ENCODE data around the gene MADD.

Gene MADD

DNA sequence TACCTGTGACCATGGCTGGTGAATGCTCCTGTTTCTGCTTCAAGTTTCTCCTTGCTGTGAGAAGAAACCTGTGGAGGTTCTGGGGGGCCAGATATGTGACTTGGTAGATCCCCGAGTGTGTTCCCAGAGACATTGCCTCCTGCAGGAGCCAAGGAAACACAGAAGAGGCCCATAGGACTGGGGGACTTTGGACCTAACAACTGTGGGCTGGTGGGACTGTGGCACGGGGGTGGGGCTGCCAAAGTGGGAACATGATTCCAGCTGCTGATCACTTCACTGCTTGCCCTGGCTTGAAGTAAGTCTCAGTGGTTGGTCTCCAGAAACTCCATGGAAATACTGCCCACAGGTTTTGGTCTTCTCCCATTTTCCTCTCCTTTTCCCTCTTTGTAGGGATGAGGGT, 16.3 kb upstream of the MADD start:
- DNase-seq = no peak

DNA sequence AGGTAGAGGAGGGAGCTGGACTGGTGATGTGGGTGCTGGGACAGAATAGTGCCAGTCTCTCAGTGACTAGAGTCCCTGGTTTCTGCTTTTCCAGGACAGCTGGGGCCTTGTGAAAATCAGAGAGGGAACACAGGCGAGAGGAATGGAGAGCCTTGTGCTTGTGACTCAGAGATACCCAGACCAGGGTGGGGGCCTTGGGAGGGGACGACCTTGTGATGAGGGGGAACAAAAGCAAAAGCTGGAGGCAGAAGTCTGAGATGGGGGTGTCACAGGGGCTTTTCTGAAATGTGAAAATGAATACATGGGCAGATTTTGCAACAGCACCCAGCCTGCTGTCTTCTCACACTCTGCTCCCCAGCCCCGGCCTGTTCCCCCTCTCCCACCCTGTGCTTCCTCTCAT, 15.5 kb upstream of the MADD start:
- DNase-seq = no peak

DNA sequence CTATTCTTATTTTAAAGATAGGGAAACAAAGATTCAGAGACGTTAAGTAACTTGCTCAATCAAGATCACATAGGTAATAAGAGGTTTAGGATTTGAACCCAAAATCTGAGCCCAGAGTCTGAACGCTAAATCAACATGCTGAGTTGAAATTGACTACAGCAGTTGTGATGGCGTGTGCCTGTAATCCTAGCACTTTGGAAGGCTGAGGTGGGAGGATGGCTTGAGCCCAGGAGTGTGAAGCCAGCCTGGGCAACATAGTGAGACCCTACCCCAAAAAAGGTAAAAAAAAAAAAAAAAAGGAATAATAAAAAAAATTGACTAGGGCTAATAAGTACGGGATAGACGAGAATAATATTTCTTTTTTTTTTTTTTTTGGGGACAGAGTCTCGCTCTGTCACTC, 13.6 kb upstream of the MADD start:
- DNase-seq = no peak

DNA sequence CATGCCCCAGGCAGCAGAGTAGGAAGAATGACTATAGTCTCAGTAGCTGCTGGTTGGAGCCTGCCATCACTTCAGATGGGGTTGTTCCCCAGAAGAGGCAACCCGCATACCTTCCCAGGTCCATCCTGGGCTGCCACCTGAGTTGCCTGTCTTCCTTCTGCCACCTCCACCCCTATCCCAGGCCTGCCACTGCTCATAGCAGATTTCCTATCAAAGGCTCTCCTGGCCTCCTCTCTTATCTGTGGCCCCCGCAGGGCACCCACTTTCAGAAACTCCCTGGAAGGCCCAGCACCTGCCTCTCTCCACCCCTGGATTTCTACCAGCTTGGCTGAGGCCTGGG, 12.8 kb upstream of the MADD start:
- no peak for DNase-seq

DNA sequence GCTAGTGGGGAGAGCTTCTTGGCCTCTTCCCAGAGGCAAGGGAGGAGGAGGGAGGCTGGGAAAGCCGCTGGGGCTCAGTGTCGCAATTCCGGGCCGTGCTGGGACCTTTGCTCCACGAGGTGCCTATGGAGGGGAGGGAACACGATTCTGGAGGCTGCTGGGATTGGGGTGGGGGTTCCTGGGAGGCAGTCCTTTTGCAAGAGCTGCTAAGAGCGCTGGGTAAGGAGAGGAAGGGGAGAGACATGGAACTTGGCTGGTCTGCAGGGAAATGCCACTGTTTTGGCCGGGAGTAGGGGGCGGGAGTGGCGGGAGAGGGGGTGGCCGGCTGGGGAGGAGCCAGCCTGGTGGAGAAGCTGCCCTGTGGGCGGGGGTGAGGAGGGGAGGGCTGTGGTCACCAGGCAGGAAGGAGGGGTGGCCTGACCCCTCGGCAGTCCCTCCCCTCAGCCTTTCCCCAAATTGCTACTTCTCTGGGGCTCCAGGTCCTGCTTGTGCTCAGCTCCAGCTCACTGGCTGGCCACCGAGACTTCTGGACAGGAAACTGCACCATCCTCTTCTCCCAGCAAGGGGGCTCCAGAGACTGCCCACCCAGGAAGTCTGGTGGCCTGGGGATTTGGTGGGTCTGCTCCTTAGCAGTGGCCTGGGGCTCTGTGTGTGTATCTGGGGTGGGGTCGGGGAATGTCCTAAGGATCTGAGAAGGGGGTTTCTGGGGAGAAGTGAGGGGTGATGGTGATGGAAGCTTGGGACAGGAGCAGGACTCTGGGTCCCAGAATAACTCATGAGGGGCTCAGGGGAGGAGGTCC, 12.2 kb upstream of the MADD start, which contains the start of gene NR1H3:
NR1H3 (plus strand) TSS at position 480 of the 800 bp plus-strand sequence. CDS start 1,221 bp downstream, outside the sequence.
- peak; percentile 87 for DNase-seq

DNA sequence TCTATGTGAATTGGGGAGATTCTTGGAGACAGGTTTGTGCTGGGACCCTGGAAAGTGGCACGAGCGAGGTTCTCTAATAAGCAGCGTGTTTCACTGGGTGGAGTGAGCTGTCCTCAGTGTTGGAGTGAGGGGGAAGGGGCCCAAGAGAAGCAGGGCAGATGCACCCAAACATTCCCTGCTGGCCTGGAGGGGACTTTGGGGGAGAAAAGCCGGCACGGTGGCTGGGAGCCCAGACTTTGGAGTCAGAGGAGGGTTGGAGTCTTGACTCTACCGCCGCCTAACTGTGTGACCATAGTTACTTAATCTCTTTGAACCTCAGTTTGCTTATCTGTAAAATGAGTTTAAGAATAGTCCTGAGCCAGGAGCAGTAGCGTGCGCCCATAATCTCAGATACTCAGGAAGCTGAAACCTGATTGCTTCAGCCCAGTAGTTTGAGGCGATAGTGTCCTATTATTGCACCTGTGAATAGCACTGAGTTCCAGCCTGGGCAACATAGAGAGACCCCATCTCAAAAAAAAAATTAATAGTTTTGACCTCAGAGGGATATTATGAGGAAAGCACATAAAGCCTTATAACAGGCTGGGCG, 11.5 kb upstream of the MADD start:
- DNase-seq = no peak

DNA sequence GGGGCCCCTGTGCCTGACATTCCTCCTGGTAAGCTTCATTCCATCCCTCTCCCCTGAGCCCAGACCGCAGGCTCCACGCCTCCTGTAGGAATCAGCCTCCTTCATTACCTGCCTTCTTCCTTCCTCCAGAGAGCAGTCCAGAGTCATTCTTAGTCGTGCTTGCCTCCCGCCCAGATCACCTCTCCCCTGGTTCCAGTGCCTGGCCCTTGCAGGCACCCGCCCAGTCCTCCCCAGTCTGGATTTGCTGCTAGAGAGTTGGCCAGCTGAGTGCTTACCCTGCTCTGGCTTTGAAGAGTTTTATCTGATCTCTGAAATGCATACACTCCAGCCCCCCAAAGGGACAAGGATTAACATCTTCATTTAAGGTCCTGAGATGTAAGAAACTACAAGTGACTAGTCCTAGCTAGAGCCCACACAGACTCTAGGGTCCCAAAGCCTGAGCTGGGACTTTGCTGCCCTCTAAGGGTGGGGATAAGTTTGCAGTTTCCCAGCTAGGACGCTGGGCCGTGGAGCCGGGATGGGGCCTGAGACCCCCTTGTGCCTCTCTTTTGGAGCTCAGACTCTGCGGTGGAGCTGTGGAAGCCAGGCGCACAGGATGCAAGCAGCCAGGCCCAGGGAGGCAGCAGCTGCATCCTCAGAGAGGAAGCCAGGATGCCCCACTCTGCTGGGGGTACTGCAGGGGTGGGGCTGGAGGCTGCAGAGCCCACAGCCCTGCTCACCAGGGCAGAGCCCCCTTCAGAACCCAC, 10.5 kb upstream of the MADD start:
- no peak for DNase-seq

DNA sequence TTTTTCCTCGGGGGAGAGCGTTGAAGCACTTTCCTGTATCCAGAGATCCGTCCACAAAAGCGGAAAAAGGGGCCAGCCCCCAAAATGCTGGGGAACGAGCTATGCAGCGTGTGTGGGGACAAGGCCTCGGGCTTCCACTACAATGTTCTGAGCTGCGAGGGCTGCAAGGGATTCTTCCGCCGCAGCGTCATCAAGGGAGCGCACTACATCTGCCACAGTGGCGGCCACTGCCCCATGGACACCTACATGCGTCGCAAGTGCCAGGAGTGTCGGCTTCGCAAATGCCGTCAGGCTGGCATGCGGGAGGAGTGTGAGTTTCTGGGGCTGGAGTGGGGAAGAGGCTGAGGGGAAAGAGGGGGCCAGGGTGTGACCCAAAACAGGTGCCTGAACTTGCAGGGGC, 9.6 kb upstream of the MADD start:
- DNase-seq = no peak

DNA sequence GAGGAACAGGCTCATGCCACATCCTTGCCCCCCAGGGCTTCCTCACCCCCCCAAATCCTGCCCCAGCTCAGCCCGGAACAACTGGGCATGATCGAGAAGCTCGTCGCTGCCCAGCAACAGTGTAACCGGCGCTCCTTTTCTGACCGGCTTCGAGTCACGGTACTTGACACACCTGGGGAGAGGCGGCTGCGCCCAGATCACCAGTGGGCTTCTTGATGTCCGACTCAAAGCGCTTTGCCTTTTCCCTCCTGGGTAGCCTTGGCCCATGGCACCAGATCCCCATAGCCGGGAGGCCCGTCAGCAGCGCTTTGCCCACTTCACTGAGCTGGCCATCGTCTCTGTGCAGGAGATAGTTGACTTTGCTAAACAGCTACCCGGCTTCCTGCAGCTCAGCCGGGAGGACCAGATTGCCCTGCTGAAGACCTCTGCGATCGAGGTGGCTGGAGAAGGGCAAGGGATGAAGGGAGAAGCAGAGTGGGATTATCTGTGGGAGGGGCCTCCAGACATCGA, 8.6 kb upstream of the MADD start:
- DNase-seq = no peak

DNA sequence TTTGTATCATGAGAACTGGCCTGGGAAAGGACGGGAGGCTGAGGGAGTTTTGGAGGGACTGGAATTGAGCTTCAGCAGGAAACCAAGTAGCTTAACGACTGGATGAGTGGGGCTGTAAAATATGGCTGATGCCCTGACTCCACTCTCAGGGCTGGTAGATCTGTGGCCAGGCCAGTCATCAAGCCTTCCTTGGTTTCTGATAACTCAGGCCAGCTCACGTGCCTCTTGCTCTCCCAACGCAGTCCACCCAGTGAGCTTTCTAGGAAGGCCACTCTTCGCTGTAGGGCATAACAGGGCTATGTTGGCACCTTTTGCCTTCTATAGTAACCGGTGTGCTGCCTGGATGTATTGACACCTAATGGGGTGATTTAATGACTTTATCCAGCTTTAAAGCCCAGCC, 5.8 kb upstream of the MADD start:
- no peak for DNase-seq

DNA sequence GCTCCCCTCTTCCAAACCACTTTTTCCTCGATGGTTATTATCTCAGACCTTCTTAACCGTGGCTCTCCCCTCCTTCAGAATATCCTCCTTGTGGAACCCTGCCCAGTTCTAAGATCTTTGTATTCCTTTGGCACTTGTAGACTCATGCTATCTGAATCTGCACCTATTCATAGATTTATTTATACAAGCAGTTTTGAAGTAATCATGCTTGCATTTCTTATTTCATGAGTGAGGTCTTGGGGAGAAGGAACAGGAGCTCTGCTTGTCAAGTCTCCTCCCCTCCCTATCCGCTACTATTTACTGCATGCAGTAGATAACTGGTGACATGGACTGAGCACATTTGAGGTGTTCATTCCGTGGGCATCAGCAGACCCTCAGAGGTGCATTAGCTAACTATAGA, 5.4 kb upstream of the MADD start:
- no peak for DNase-seq

DNA sequence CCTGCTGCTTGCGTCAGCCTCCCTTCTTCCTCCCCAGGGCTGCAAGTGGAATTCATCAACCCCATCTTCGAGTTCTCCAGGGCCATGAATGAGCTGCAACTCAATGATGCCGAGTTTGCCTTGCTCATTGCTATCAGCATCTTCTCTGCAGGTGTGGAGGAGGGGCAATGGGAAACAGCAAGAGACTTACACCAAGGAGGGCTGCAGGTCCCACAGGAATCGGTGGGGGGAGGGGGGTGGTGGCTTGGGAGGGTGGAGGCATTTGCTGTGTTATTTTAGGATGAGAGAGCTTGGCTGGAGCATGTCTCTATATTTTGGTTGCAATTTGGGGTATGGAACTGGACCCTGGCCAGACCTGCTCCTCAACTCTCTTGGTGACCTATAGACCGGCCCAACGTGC, 2.1 kb upstream of the MADD start:
- DNase-seq = no peak

DNA sequence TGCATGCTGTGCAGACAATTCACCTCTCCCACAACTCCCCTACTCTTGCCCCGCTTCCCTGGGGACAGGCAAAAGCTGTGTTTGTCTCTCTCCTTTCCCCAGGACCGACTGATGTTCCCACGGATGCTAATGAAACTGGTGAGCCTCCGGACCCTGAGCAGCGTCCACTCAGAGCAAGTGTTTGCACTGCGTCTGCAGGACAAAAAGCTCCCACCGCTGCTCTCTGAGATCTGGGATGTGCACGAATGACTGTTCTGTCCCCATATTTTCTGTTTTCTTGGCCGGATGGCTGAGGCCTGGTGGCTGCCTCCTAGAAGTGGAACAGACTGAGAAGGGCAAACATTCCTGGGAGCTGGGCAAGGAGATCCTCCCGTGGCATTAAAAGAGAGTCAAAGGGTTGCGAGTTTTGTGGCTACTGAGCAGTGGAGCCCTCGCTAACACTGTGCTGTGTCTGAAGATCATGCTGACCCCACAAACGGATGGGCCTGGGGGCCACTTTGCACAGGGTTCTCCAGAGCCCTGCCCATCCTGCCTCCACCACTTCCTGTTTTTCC, 1.4 kb upstream of the MADD start:
- no peak for DNase-seq

DNA sequence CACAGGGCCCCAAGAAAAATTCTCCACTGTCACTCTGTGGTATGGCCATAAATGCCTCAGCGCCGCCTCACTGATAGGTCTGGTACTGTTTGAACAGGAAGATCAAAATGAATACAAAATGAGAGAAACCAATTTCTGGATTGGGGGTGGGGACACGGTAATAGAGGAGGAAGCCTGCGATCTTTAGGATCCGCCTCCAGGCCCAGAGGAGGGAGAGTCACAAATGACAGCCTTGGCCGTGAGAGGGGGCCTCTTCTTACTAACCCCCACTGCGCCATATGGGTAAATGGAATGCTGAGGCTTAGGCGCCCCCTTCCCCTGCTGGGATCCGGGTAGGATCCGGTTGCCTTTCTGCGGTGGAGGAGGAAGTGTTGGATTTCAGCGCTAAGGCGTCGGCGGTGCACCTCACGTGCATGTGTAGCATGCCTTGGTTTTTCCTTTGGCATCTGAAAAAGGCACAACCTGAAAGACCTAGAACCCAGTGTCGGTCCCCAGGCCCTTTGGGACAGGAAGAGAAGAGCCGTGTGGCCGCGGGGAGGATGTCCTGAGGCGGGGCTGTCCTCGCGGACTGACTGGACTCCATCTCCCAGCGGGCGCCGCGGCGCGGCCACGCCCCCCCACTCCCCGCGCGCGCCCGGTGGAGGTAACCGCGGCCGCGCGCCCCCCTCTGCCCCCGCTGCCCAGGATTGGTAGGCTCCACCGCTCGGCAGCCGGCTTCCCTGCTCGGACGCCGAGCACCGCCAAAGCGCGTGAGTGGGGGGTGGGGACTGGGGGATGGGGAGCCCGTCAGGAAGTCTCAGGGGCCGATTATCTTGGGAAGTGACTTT, 718 bp upstream of the MADD start:
- peak; percentile 92 for DNase-seq

DNA sequence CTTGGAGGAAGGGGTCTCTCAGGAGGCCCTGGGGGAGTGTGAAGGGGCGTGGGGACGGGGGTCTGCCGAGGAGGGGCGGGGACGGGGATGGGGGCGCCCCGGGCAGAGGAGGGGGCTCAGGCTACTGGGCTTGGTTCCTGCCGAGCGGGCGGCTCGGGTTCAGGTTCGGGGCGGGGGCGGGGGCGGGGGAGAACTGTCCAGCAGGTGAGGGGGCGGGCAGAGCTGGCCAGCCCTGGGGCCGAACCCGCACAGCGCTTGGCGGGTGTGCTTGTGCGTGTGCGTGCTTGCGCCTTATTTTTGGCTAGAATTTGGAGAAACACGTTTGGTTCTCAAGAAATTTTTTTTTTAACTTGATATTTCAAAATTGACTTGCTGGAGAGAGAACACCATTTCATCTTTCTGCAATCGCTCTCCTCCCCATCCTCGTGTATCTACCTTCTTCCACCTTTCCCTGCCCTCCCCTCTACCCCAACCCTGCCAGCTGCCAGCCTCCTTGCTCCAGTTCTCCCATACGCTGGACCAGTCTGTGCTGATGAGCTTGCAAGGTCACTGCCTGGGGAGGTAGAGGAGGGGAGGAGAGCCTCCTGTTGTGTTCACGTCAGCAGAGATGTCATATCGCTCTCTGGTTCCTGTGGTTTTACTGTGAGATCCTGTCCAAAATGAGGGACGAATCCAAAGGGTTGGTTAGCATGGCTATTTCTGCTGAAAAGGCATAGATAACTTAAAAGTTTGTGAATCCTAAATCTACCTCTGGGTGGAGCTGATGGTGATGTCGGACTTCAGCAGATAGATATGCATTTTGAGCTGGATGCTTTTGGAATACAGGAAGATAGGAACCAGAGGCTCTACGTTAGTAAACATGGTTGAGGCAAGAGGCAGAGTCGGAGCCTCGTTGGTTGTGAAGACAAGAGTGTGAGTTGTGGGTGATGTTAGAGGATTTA, 668 bp downstream of the MADD start:
- peak; percentile 44 for DNase-seq

DNA sequence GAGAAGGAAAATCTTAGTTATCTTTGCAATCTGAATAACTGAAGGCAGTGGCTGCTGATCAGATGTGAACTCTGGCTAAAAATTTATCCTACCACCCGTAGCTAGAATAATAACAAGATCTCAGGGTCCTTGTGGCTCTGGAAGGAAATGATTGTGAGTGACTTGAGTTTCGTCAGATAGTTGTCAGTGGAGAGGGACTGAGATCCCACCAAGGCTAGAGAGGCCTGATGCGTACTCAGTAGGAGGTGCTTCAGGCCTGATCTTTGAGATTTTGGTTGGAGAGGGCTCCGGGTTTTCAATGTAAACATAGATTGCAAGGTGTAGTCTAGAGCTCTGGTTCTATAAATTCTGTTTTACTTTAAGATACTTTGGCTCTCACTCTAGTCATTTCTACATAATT, 1.4 kb downstream of the MADD start:
- no peak for DNase-seq

DNA sequence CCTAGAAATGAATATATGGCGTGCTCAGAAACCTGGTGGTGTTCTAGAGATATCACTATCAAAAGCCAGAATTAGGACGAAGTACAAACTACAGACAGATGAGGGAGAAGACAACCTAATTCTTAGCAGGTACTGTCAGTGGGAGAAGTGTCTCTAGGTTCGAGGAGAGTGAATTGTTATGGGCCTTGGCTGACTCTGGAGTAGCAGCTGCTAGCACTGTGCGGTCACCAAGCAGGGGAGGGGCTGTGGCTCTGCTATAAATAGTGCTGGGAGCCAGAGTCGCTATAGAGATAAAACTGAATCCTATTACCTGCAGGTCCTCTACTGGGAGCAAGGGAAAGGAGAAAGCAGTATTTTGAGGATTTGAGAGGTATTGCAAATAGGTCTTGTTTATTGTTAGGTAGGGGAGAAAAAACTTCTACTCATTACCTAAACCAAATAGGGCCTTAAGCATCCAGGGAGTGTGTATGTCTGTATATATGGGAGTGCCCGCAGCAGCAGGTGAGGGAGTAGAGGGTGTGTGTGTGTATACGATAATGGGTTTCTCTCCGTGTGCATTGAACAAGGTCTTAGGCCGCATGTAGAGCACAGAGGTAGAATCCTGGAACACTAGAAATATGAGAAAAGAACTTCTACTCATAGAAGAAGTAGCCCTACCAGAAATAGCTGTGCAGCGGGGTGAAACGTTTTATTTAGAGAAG, 2.2 kb downstream of the MADD start:
- DNase-seq = peak; percentile 65

DNA sequence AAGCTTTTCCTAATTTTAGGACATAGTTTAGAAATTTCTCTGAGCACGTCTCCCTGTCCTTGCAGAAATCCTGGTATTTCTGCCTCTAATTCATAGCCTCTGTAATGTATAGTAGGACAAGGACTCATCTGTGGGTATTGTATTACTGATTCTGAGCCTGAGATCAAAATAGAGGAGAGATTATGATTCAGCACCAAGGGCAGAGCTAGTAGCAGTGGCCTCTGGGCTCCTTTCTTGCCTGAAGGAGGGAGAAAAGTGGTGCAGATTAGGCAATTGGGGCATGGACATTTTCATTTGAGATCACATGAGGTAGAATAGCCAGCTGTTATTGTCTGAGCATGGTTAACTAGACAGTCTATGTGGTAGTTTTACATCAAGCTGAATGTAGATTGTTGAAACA, 2.8 kb downstream of the MADD start:
- DNase-seq = no peak

DNA sequence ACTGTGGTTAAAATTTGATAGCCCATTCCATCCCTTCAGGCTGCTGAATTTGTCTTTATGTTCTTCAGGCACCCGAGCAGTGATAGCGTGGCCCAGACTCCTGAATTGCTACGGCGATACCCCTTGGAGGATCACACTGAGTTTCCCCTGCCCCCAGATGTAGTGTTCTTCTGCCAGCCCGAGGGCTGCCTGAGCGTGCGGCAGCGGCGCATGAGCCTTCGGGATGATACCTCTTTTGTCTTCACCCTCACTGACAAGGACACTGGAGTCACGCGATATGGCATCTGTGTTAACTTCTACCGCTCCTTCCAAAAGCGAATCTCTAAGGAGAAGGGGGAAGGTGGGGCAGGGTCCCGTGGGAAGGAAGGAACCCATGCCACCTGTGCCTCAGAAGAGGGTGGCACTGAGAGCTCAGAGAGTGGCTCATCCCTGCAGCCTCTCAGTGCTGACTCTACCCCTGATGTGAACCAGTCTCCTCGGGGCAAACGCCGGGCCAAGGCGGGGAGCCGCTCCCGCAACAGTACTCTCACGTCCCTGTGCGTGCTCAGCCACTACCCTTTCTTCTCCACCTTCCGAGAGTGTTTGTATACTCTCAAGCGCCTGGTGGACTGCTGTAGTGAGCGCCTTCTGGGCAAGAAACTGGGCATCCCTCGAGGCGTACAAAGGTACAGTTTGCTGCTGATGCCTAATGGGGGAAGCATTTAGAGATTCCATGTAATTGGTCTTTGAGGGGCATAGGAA, 4.7 kb downstream of the MADD start:
- no peak for DNase-seq

DNA sequence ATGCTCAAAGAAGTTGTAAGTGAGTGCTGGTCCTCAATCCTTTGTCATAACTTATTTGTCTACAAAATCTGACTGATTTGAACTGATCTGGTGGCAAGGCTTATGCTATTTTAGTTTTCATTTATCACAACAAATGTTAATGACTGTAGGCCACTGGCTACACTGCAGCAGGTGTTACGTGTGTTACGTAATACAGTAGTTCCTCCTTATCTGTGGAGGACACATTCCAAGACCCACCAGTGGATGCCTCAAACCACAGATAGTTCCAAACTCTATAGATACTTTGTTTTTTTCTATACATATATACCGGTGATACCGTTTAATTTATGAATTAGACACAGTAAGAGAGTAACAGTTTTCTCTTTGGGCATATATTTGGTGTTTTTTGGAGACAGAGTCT, 7.0 kb downstream of the MADD start:
- DNase-seq = no peak

All from femur (tissue), 1 donor.